ENCODE measurements around the gene CHMP1B. TPM values are rescaled to one million over a fixed set of nuclear protein-coding genes. Genes with fewer than 3 reads are reported as not detected.

Gene CHMP1B
- total RNA-seq, 1 donor from 2014 or later, result 50.3 TPM

GRCh38 chr18:11845654-11846053 is 5.6 kb upstream of the CHMP1B start:
- H3K36me3 Mint-ChIP-seq (ENCODE audit: unreplicated experiment), result no peaks in the 10 kb centered on the region
- no peak for TF ChIP-seq CTCF (IDR thresholded peaks at IDR 0.05)
- H3K9me3 Mint-ChIP-seq (ENCODE audit: unreplicated experiment), result no peaks in the 10 kb centered on the region
- no peak overlapping the region for H3K27ac Mint-ChIP-seq (ENCODE audit: unreplicated experiment)
- no peak overlapping the region for H3K4me3 Mint-ChIP-seq (ENCODE audit: unreplicated experiment)
- no peak for DNase-seq (ENCODE audit: extremely low spot score, unreplicated experiment)
- peaks cover 24% of the 10 kb centered on the region for H3K4me1 Mint-ChIP-seq (ENCODE audit: unreplicated experiment)
- peaks cover 6% of the 10 kb centered on the region for H3K27me3 Mint-ChIP-seq (ENCODE audit: unreplicated experiment)

- H3K9me3 Mint-ChIP-seq (ENCODE audit: unreplicated experiment), result no peaks in the 10 kb centered on the region
- no peak for TF ChIP-seq CTCF (IDR thresholded peaks at IDR 0.05)
Measured at GRCh38 chr18:11847811-11848210, 3.4 kb upstream of the CHMP1B start.

GRCh38 chr18:11849279-11849678 is 1.9 kb upstream of the CHMP1B start:
- Mint-ChIP-seq H3K36me3 (ENCODE audit: unreplicated experiment) (peaks cover 2% of the 10 kb centered on the region), H3K4me3 (ENCODE audit: unreplicated experiment) (no peak overlapping the region), H3K9me3 (ENCODE audit: unreplicated experiment) (no peaks in the 10 kb centered on the region), H3K27ac (ENCODE audit: unreplicated experiment) (peak overlapping the region; percentile 100), H3K27me3 (ENCODE audit: unreplicated experiment) (peaks cover 6% of the 10 kb centered on the region), H3K4me1 (ENCODE audit: unreplicated experiment) (peaks cover 37% of the 10 kb centered on the region)
- TF ChIP-seq CTCF (IDR thresholded peaks at IDR 0.05), result no peak
- DNase-seq (ENCODE audit: extremely low spot score, unreplicated experiment), result no peak

More at GRCh38 chr18:11847811-11848210, 3.4 kb upstream of the CHMP1B start:
- no peak overlapping the region for H3K4me3 Mint-ChIP-seq (ENCODE audit: unreplicated experiment)
- no peak for DNase-seq (ENCODE audit: extremely low spot score, unreplicated experiment)
- peaks cover 2% of the 10 kb centered on the region for H3K36me3 Mint-ChIP-seq (ENCODE audit: unreplicated experiment)
- peaks cover 29% of the 10 kb centered on the region for H3K4me1 Mint-ChIP-seq (ENCODE audit: unreplicated experiment)
- H3K27ac Mint-ChIP-seq (ENCODE audit: unreplicated experiment), result no peak overlapping the region
- H3K27me3 Mint-ChIP-seq (ENCODE audit: unreplicated experiment), result peaks cover 6% of the 10 kb centered on the region

GRCh38 chr18:11849841-11850634 is 1.2 kb upstream of the CHMP1B start:
- DNase-seq (ENCODE audit: extremely low spot score, unreplicated experiment), result no peak
- peaks cover 6% of the 10 kb centered on the region for H3K27me3 Mint-ChIP-seq (ENCODE audit: unreplicated experiment)
- peak overlapping the region; percentile 100 for H3K4me3 Mint-ChIP-seq (ENCODE audit: unreplicated experiment)
- H3K9me3 Mint-ChIP-seq (ENCODE audit: unreplicated experiment), result no peaks in the 10 kb centered on the region
- peak overlapping the region; percentile 100 for H3K27ac Mint-ChIP-seq (ENCODE audit: unreplicated experiment)
- peaks cover 2% of the 10 kb centered on the region for H3K36me3 Mint-ChIP-seq (ENCODE audit: unreplicated experiment)
- TF ChIP-seq CTCF (IDR thresholded peaks at IDR 0.05), result no peak
- H3K4me1 Mint-ChIP-seq (ENCODE audit: unreplicated experiment), result peaks cover 37% of the 10 kb centered on the region

- no peaks in the 10 kb centered on the region for H3K9me3 Mint-ChIP-seq (ENCODE audit: unreplicated experiment)
- H3K36me3 Mint-ChIP-seq (ENCODE audit: unreplicated experiment), result peaks cover 2% of the 10 kb centered on the region
- peaks cover 6% of the 10 kb centered on the region for H3K27me3 Mint-ChIP-seq (ENCODE audit: unreplicated experiment)
- H3K4me1 Mint-ChIP-seq (ENCODE audit: unreplicated experiment), result peaks cover 37% of the 10 kb centered on the region
- TF ChIP-seq CTCF (IDR thresholded peaks at IDR 0.05), result no peak
- H3K27ac Mint-ChIP-seq (ENCODE audit: unreplicated experiment), result peak overlapping the region; percentile 100
- H3K4me3 Mint-ChIP-seq (ENCODE audit: unreplicated experiment), result peak overlapping the region; percentile 100
- DNase-seq (ENCODE audit: extremely low spot score, unreplicated experiment), result no peak
Measured at GRCh38 chr18:11850821-11851145, 430 bp upstream of the CHMP1B start.

All from osteocyte (in vitro differentiated cells).